Measurements from ENCODE around the gene AGAP5.
"Not testable (repeated sequence)": the region's sequence is repeated elsewhere in the genome, so short reads cannot be mapped to it uniquely, and the experiment has no call there.

Gene AGAP5

DNA sequence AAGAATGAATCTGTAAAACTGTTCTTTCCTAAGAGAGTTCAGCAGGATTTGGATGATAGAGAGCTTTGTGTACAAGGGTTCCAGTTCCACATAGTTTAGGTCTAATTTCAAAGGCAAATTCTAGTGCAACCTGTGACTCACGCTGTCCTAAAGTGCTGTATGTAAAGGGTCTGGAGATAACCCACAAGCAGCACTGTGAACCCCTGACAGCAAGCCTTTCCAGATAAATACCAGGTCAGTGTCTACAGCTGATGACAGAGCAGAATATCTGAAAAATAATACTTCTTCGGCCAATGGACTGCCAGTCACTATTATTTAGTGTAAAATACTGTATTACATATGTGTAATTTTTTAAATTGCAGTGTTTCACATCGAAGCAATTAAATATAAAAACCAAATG, 16.0 kb upstream of the AGAP5 start:
- not testable (repeated sequence) for DNase-seq

GRCh38 chr10:73711683-73712082, 13.8 kb upstream of the AGAP5 start:
- not testable (repeated sequence) for DNase-seq

- DNase-seq, result not testable (repeated sequence)
These were observed 10.2 kb upstream of the AGAP5 start for GRCh38 chr10:73708122-73708521.

- not testable (repeated sequence) for DNase-seq
These were observed 9.7 kb upstream of the AGAP5 start for GRCh38 chr10:73707628-73708027.

DNA sequence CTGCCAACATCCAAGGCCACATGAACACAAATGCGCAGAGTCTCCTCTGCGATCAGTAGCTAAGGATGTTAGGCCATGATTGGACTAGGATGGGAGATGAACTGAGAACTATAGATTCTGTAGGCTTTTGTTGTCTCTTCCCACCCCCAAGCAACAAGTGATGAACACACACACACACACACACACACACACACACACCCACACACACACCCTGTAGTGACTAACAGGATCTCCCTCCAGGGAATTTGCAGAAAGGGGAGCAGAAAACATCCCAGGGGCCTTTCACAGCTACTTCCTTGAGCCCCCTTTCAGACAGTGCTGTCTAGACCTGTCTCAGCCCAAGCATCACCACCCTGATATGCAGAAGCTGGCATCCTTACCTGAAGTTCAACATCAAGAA, 8.6 kb upstream of the AGAP5 start:
- not testable (repeated sequence) for DNase-seq

DNA sequence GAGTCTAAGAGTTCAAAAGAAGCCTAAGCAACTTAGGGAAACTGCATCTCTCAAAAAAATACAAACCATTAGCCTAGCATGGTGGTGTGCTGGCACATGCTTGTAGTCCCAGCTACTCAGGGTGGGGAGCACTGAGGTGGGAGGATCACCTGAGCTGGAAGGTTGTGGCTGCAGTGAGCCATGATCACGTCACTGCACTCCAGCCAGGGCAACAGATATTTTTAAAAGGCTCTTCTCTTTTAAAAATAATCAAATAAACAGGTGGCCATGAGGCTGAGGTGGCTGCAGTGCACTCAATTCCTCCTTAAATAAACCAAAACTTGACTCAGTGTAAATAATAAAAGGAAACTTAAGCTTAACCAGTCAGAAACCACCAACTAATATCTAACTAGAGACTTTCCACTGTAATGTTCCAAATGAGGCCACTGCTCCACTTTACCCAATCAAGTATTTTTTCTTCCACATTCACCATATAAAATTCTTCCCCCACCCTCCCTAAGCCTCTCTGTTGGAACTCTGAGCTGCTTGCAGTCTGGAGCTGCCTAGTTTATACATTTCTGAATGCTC, 7.7 kb upstream of the AGAP5 start:
- not testable (repeated sequence) for DNase-seq

- DNase-seq, result not testable (repeated sequence)
These were observed 6.0 kb upstream of the AGAP5 start for GRCh38 chr10:73703924-73704323.

DNA sequence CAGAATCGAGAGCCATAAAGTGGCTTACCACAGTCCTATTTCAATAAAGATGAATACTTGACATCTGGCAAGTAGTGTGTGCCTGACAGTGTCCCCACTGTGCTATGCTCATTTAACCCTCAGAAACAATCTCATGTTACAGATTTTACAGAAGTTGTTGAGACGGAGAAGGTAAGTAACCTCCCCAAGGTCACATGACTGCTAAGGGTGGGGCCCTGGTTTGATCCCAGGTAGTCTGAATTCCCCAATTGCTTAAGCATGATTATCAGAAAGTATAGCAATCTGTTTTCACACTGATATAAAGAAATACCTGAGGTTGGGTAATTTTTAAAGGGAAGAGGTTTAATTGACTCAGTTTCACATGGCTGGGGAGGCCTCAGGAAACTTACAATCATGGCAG, 910 bp upstream of the AGAP5 start:
- DNase-seq, result peak in 1 of 3 experiments; percentile 20

DNA sequence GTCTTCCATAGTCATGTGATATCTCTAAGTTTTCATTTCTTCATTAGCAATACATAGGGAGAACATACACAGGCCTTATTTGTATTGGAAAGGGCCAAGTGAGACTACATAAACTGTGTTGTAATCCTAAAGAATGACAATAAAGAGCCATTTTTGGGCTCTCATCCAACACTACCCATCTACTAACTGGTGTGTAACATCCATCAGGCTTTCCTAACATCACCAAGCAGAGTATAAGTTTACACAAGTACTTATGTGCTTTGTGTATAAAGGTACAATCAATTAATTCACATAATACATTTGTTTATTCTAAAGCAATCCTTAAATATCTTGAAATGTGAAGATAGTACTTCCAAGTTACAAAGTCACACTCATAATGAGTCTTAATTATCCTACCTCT, 2.6 kb downstream of the AGAP5 start:
- DNase-seq, result not testable (repeated sequence)

- not testable (repeated sequence) for DNase-seq
These were observed 7.2 kb downstream of the AGAP5 start for GRCh38 chr10:73690755-73691154.

DNA sequence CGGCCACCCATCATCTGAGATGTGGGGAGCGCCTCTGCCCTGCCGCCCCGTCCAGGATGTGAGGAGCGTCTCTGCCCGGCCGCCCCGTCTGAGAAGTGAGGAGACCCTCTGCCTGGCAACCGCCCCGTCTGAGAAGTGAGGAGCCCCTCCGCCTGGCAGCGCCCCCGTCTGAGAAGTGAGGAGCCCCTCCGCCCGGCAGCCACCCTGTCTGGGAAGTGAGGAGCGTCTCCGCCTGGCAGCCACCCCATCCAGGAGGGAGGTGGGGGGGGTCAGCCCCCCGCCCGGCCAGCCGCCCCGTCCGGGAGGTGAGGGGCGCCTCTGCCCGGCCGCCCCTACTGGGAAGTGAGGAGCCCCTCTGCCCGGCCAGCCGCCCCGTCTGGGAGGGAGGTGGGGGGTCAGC, 8.3 kb downstream of the AGAP5 start:
- not testable (repeated sequence) for DNase-seq

- DNase-seq, result not testable (repeated sequence)
These were observed 10.3 kb downstream of the AGAP5 start for GRCh38 chr10:73687641-73688040.

DNA sequence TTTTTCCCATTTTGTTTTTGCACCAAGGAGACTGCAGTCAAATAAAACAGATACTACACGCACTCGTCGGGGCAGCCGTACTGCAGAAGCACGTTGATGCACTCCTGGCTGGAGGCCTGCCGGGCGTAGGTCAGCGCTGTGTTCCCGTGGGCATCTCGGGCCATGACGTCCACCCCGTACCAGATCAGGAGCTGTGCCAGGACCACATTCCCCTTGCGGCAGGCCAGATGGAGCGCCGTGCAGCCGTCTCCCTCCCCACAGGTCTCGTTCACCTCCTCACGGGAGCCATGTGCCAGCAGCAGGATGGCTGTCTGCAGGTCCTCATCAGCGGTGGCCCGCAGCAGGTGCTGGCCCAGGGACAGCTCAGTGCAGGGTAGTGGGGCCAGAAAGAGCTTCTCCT, 23.4 kb downstream of the AGAP5 start:
- not testable (repeated sequence) for DNase-seq

DNA sequence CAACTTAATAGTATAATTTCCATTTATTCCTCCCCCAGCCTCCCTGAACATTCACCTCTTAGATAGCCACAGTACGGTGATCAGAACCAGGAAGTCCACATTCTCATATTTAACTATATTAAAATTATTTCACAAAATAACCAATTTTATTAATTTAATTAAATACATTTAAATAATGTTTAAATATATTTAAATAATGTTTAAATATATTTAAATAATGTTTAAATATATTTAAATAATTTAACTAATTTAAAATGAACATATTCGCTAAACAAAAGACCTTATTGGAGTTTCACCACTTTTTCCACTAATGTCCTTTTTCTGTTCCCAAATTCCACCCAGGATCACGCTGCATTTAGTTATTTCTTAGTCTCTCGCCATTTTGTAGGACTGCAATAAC, 29.5 kb downstream of the AGAP5 start:
- DNase-seq, result not testable (repeated sequence)

DNA sequence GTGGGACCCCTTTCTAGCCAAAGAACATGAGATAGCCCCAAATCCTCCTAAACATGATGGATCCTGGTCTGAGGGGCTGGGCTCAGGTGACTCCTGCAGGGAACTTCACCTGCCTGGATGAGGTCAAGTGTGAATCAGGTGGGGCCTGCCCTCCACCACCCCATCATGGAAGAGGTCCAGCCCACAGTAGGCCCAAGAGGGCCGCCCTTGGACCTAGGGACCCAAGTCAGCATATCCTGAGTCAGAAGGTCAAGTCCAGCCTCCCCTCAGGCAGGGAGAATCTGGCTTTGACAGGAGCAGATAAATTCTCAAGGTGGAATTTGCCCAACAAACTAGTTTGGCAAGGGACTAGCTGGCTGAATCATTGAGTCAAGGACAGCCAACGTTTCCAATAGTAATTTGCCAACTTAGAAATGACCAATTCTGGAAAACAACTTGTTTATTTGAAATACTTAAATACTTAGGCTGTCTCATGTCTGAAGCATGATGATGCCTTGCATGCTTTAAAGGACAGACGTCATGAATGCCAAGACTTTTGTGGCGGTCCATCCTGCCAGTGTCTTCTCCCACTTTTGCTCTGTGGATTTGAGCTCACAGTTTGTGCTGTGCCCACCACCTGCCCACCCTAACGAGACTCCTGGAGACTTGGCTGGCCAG, 31.6 kb downstream of the AGAP5 start:
- DNase-seq, result not testable (repeated sequence)

DNA sequence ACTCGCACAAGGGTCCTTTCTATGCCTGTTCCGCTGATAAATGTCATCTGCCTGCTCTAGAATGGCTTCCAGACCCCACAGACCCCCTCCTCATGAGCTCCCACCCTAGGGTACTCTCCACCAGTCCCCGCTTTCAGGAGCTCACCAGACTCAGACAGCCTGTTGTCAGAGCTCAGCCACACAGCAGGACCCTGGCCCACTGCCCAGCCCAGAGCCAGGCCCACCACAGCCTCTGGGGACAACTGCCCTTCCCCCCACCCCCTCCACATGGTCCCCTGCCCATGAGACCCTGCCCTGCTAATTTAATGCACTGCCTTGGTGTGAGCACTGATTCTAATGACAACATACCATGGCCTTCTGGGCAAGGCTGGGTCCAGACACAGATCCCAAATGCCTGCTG, 32.3 kb downstream of the AGAP5 start:
- not testable (repeated sequence) for DNase-seq

GRCh38 chr10:73664156-73665040, 33.5 kb downstream of the AGAP5 start:
- DNase-seq, result not testable (repeated sequence)

GRCh38 chr10:73663621-73664020, 34.3 kb downstream of the AGAP5 start:
- not testable (repeated sequence) for DNase-seq

GRCh38 chr10:73662705-73663104, 35.2 kb downstream of the AGAP5 start:
- not testable (repeated sequence) for DNase-seq

- no peak for DNase-seq
These were observed 42.0 kb downstream of the AGAP5 start, which contains the start of gene SYNPO2L for GRCh38 chr10:73655990-73656298. Gene SYNPO2L, minus strand, starts transcription at chr10:73656029. Its CDS starts 107 bp downstream, at chr10:73655922.

- DNase-seq, result no peak
These were observed 42.5 kb downstream of the AGAP5 start for GRCh38 chr10:73655257-73655989.

DNA sequence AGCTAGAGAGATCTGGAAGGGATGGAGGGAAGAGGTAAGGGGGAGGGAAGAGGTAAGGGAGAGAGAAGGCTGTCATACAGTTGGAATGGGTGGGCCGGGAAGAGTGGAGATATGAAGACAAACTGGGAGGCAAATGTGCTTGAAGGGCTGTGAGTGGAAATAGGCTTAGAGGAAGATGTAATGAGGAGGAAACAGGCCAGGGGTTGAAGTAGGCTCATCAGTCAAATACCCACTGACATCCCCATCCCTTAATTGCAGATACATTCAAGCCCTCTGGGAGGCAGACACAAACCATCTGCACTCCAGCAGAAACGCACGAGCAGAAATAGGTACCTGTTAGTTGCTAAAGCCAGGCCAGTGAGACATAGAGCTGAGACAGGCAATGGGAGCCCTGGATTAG, 44.2 kb downstream of the AGAP5 start:
- peak in 1 of 3 experiments; percentile 26 for DNase-seq

DNA sequence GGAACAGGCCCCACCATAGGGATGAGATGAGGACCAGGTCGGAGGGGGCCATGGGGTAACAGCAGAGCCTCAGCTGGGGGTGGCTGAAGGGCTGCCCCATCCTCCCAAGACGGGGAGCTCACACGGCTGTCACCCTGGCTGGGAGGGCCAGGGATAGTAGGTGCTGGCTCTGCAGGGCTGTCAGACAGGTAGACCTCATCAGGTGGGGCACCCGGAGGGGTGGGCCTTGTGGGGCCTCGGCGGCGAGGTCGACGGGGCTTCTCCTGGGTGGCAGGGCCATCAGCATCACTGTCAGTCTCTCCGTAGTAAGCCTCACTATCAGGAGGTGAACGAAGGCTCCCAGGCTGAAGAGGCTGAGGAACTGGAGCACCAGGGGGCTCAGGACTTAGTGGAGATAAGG, 44.7 kb downstream of the AGAP5 start:
- DNase-seq, result no peak

Data from NCI-H1417 (cell line).